Gastrocnemius medialis (tissue), 4 donors: Measurements from ENCODE around the gene GOLGA8S.
"Not testable (repeated sequence)": the region's sequence is repeated elsewhere in the genome, so short reads cannot be mapped to it uniquely, and the experiment has no call there.

Experiments used
- CTCF ChIP-seq, 5 experiments: fragments of 450-650 bp in 3 of 5; fragments of 200-600 bp in 2 of 5; sonication (generic) in 2 of 5; IDR thresholded peaks in 4 of 5; conservative IDR thresholded peaks in 1 of 5; 1 replicate in 4 of 5; 2 replicates in 1 of 5; pipeline ENCODE4 v1.5.1; 2016 to 2019; ENCODE audit warnings: antibody characterized with exemption in 5 of 5, mild to moderate bottlenecking in 3 of 5, moderate library complexity in 3 of 5
- POLR2A ChIP-seq, 2 donors: fragments of 450-650 bp; IDR thresholded peaks; one replicate each; pipeline ENCODE4 v1.6.1; 2017; ENCODE audit warnings: antibody characterized with exemption in 2 of 2, mild to moderate bottlenecking in 2 of 2, moderate library complexity in 2 of 2

GRCh38 chr15:23362622-23363021, 8.1 kb downstream of the GOLGA8S start:
- TF ChIP-seq CTCF (IDR thresholded peaks at IDR 0.05 in 4 of 5, conservative IDR thresholded peaks at IDR 0.05 in 1 of 5); POLR2A (IDR thresholded peaks at IDR 0.05): not testable (repeated sequence)
